GM19193 (cell line): ENCODE results near the gene METTL25.

Experiments
- POLR2A ChIP-seq: IDR thresholded peaks from 4 replicates; pipeline ENCODE4 v1.6.1; 2011; ENCODE audit not compliant: insufficient read depth, insufficient read length; ENCODE audit errors: extremely low read depth

The METTL25 gene

GRCh38 chr12:82430541-82431145 is 72.3 kb downstream of the METTL25 start:
- TF ChIP-seq POLR2A = no peak

GRCh38 chr12:82434392-82434911 is 76.1 kb downstream of the METTL25 start:
- no peak for TF ChIP-seq POLR2A

GRCh38 chr12:82436354-82436753 is 78.0 kb downstream of the METTL25 start:
- no peak for TF ChIP-seq POLR2A

DNA sequence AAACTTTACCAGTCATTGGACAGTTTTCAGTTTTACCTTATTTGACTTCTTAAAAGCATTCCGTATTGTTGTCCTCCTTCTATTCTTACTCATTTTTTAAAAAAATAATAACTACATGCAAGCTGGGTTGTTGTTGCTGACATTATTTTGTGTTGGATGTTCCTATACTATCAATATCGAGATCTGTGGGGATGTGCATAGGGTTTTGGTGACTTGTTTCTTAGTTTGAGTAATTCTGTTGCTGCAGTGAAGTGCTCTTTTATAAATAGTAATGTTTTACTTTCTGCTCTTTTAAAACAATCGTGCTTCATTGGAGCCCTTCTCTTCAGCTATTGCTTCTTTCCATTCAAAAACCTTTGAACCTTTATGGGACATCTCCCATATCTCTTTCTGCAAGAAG is 79.4 kb downstream of the METTL25 start:
- no peak for TF ChIP-seq POLR2A

- no peak for TF ChIP-seq POLR2A
These were observed 80.0 kb downstream of the METTL25 start for GRCh38 chr12:82438356-82438755.

GRCh38 chr12:82440885-82441284 is 82.6 kb downstream of the METTL25 start:
- no peak for TF ChIP-seq POLR2A

- no peak for TF ChIP-seq POLR2A
These were observed 90.7 kb downstream of the METTL25 start for GRCh38 chr12:82448911-82449578.

DNA sequence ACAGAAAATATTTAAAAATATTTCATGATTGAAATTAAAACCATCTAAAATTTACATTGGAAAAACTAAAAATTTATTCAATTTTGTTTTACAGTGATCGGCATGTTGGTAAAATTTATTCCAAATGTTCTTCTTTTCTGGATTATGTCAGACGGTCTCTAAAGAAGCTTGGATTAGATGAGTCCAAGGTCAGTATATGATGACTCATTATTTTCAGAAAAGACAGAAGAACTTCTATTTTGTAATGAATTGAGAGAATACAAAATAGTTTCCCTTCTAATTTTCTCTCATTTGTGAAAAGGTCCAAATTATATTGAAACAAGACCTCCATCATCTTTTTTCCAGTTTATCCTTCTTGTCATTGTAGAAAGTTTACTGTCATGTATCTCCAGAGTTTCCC is 98.3 kb downstream of the METTL25 start:
- TF ChIP-seq POLR2A = no peak

- TF ChIP-seq POLR2A = no peak
These were observed 99.8 kb downstream of the METTL25 start for GRCh38 chr12:82458101-82458500.

DNA sequence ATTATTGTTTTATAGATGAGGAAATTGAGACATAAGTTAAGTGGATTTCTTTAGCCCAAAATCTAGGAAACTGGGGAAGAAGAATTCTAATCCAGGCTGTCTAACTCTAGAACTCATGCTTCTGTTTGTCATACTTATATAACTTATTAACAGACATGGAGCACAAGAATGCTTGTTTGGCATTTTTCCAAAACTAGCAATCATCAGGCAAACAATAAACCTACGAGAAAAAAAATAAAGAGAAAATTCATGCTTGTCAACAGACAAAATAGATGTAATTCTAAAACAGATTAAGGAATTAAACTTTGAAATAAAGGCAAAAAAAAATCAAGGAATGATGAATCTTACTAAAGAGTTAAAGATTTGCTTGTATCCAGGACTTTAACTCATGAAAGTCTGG is 103.1 kb downstream of the METTL25 start:
- no peak for TF ChIP-seq POLR2A

GRCh38 chr12:82461836-82462235 is 103.5 kb downstream of the METTL25 start:
- TF ChIP-seq POLR2A = no peak

DNA sequence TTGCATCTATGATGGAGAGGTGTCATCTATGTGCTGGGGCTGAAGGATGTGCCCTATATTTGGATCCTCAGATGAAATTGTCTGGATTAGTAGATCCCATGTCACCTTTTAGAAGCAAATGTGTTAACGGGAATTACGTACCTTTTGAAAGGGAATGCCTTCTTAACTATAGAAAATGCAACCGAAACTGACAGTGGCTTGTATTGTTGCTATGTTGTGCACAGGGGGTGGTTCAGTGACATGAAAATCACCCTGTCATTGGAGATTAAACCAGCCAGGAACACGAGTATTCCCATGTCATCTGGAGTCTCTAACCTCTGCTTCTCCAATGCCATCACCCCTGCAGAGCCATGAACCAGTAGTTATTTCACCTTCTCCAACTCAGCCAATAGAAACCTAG is 110.2 kb downstream of the METTL25 start:
- TF ChIP-seq POLR2A = no peak

- TF ChIP-seq POLR2A = no peak
These were observed 112.7 kb downstream of the METTL25 start for GRCh38 chr12:82470906-82471512.

- TF ChIP-seq POLR2A = no peak
These were observed 114.9 kb downstream of the METTL25 start for GRCh38 chr12:82473111-82473754.

- TF ChIP-seq POLR2A = no peak
These were observed 116.0 kb downstream of the METTL25 start for GRCh38 chr12:82474181-82474797.
